GM12878 (cell line): ENCODE results near the gene CXCR1. TPM values are rescaled to one million over a fixed set of nuclear protein-coding genes. Genes with fewer than 3 reads are reported as not detected.

Experiments
- ATAC-seq: fragments of 200-7000 bp; cut with Tn5 transposase; 3 replicates; pipeline ENCODE4 v1.9.1; 2020; ENCODE audit warnings: mild to moderate bottlenecking, moderate library complexity
- BruUV-seq: library from RNA; stranded (reverse); fragments of 400-500 nt; replicated peaks from 2 replicates; lab custom pipeline; 2021; lab: Mats Ljungman, UMichigan
- CTCF ChIA-PET: fragments of 300-600 bp; sonication (Branson Sonifier 250); formaldehyde crosslinking; extraction: SDS; loops from one replicate; lab custom pipeline; 2021; ENCODE audit warnings: inconsistent platforms; lab: Yijun Ruan, JAX
- POLR2A ChIA-PET: fragments of 350-600 bp; formaldehyde crosslinking; extraction: SDS; loops from one replicate; lab custom pipeline; 2021; ENCODE audit warnings: inconsistent platforms; lab: Charles Lee
- RAD21 ChIA-PET: fragments of 300-600 bp; sonication (Branson Sonifier 250); formaldehyde crosslinking; loops from one replicate; lab custom pipeline; 2023; ENCODE audit warnings: antibody characterized with exemption; ENCODE audit not compliant: unreplicated experiment; lab: Charles Lee
- SMC1A ChIA-PET: fragments of 300-600 bp; sonication (Branson Sonifier 250); formaldehyde crosslinking; loops from one replicate; lab custom pipeline; 2023; ENCODE audit not compliant: unreplicated experiment, uncharacterized antibody; lab: Charles Lee
- DNase-seq: peaks from one replicate; pipeline ENCODE4 v3.0.0-alpha.2; 2011; ENCODE audit warnings: low read depth, low spot score
- FAIRE-seq: peaks from 3 replicates; lab custom pipeline; 2011; peaks lifted over from hg19 to GRCh38; lab: Jason Lieb, UNC
- H2AFZ ChIP-seq: 2 replicates; pipeline ENCODE4 v1.6.0; 2011; ENCODE audit warnings: low read depth, low read length, control low read depth; ENCODE audit not compliant: control insufficient read depth
- H3K27ac ChIP-seq: 2 replicates; pipeline ENCODE4 v1.5.1; 2011; ENCODE audit warnings: control low read depth; ENCODE audit not compliant: control insufficient read depth, insufficient read depth
- H3K27me3 ChIP-seq, 2 experiments: replicated peaks in 1 of 2; 2 replicates each; pipeline versions ENCODE4 v1.6.0 to v1.6.1; 2011; ENCODE audit warnings: low read length in 1 of 2; ENCODE audit not compliant: control insufficient read depth in 2 of 2, insufficient read depth in 2 of 2
- H3K36me3 ChIP-seq, 2 experiments: 2 replicates each; pipeline ENCODE4 v1.5.1; 2011; ENCODE audit warnings: low read length in 1 of 2; ENCODE audit not compliant: control insufficient read depth in 2 of 2, insufficient read depth in 2 of 2
- H3K4me1 ChIP-seq: 2 replicates; pipeline ENCODE4 v1.6.1; 2011; ENCODE audit warnings: mild to moderate bottlenecking, low read length, moderate library complexity, mixed read lengths; ENCODE audit not compliant: control insufficient read depth, insufficient read depth
- H3K4me2 ChIP-seq: 2 replicates; pipeline ENCODE4 v1.6.0; 2011; ENCODE audit warnings: control low read depth; ENCODE audit not compliant: control insufficient read depth, insufficient read depth
- H3K4me3 ChIP-seq: fragments of 200-600 bp; sonication (generic); 2 replicates; pipeline ENCODE4 v1.5.1; 2016
- H3K79me2 ChIP-seq: 2 replicates; pipeline ENCODE4 v1.6.0; 2011; ENCODE audit warnings: low read length; ENCODE audit not compliant: control insufficient read depth, insufficient read depth
- H3K9ac ChIP-seq: 2 replicates; pipeline ENCODE4 v1.8.0; 2011; ENCODE audit warnings: low read length, control low read depth, mixed read lengths; ENCODE audit not compliant: control insufficient read depth, insufficient read depth
- H3K9me3 ChIP-seq: replicated peaks from 3 replicates; pipeline ENCODE4 v1.5.1; 2011; ENCODE audit warnings: mild to moderate bottlenecking, low read length; ENCODE audit not compliant: control insufficient read depth, insufficient read depth
- H4K20me1 ChIP-seq: 2 replicates; pipeline ENCODE4 v1.6.0; 2011; ENCODE audit not compliant: control insufficient read depth, insufficient read depth
- GATAD2B ChIP-seq: fragments of 450-650 bp; conservative IDR thresholded peaks from 2 replicates; pipeline ENCODE4 v1.6.1; 2017; ENCODE audit warnings: low read depth, mild to moderate bottlenecking, moderate library complexity
- MTA2 ChIP-seq: fragments of 450-650 bp; IDR thresholded peaks from 2 replicates; pipeline ENCODE4 v1.6.1; 2016; ENCODE audit warnings: low read depth, mild to moderate bottlenecking, moderate library complexity
- NFYA ChIP-seq: IDR thresholded peaks from 2 replicates; pipeline ENCODE4 v1.6.1; 2011; ENCODE audit warnings: low read depth, mild to moderate bottlenecking, low read length, improper control_type of control experiment, borderline replicate concordance
- POLR2A ChIP-seq: IDR thresholded peaks from 2 replicates; pipeline ENCODE4 v1.6.1; 2011; ENCODE audit warnings: low read depth, mild to moderate bottlenecking, low read length
- POLR2AphosphoS2 ChIP-seq: IDR thresholded peaks from 2 replicates; pipeline ENCODE4 v1.6.1; 2011; ENCODE audit warnings: low read depth, mild to moderate bottlenecking, low read length, improper control_type of control experiment, moderate library complexity
- SPI1 ChIP-seq: IDR thresholded peaks from 2 replicates; pipeline ENCODE4 v1.6.1; 2011; ENCODE audit warnings: low read depth, mild to moderate bottlenecking, low read length, moderate library complexity, borderline replicate concordance; ENCODE audit not compliant: insufficient read depth
- WGBS: methylation state at CpG from one replicate; pipeline ENCODE4 v1.1.6; 2016; ENCODE audit warnings: low lambda C conversion rate; ENCODE audit not compliant: insufficient replicate concordance, insufficient coverage; ENCODE audit errors: missing lambda C conversion rate; 5-methylcytosine and 5-hydroxymethylcytosine counted together
- in situ Hi-C: fragments of 300-500 bp; cut with MboI; formaldehyde crosslinking; loops from 9 replicates; pipeline ENCODE4 v1.14.3; 2018; ENCODE audit warnings: mixed read lengths
- intact Hi-C: fragments of 100-400 bp; cut with micrococcal nuclease; formaldehyde crosslinking; loops from one replicate; pipeline ENCODE4 v1.14.2; 2022; ENCODE audit not compliant: unreplicated experiment
- polyA plus RNA-seq, 11 experiments: library from polyadenylated mRNA; depleted of rRNA in 4 of 11; unstranded in 6 of 11; stranded (reverse) in 5 of 11; fragments of >200 nt; fragmentation: Nextera tagmentation in 4 of 11; fragmentation: Illumina TruSeq in 1 of 11; extraction: Ambion mirVana in 4 of 11; extraction: Trizol in 1 of 11; gene quantifications; 1 replicate in 1 of 11; 2 replicates in 10 of 11; pipeline versions ENCODE4 v1.2.1 to v1.2.3, GENCODE V29; 2011 to 2016; ENCODE audit warnings: inconsistent platforms in 2 of 11, missing spikeins in 2 of 11, low read depth in 1 of 11
- total RNA-seq, 4 experiments: library from RNA; depleted of rRNA in 3 of 4; stranded (reverse); fragments of >200 nt in 3 of 4; fragmentation: Illumina TruSeq in 1 of 4; extraction: Trizol in 1 of 4; gene quantifications; 2 replicates each; pipeline versions ENCODE4 v1.2.1 to v1.2.3, GENCODE V29; 2013 to 2021
- TF ChIP-seq, protein P1 (sequence below): IDR thresholded peaks from 2 replicates; pipeline ENCODE4 v1.6.1; 2011; ENCODE audit warnings: low read depth, mild to moderate bottlenecking, low read length, moderate library complexity, borderline replicate concordance; ENCODE audit errors: extremely low read depth

The CXCR1 gene
- total and polyA plus RNA-seq, 10 of the 15 experiments (the other 5 are each of a cell fraction or from before 2014, with no cell fraction given) = not detected

- TF ChIP-seq, protein P1, sequence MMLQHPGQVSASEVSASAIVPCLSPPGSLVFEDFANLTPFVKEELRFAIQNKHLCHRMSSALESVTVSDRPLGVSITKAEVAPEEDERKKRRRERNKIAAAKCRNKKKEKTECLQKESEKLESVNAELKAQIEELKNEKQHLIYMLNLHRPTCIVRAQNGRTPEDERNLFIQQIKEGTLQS = no peak
- no peak for TF ChIP-seq POLR2A
- TF ChIP-seq NFYA = no peak
- no peak for TF ChIP-seq POLR2AphosphoS2
- TF ChIP-seq GATAD2B = no peak
- TF ChIP-seq SPI1 = no peak
Measured at GRCh38 chr2:218128781-218129457, 37.8 kb downstream of the CXCR1 start (continued).

- no TSS peak for BruUV-seq
- in situ Hi-C loops = no loop called here
- RAD21 ChIA-PET = no interaction called here
- DNase-seq = no peak
- no peaks in the 10 kb centered on the region for H3K36me3 ChIP-seq
- CTCF ChIA-PET = no interaction called here
- no peak overlapping the region for H3K4me2 ChIP-seq
- intact Hi-C loops = no loop called here
- FAIRE-seq = no peak
- SMC1A ChIA-PET = no interaction called here
- no peak overlapping the region for H3K4me3 ChIP-seq
- no peak overlapping the region for H2AFZ ChIP-seq
- 0 out of 4 replicates have a peak, but pooled peaks cover 0 to 2% of the 10 kb centered on the region in 2 experiments for H3K27me3 ChIP-seq
- WGBS = 19% methylated on average over 3 of the region's 3 CpGs
- TF ChIP-seq MTA2 = no peak
- TF ChIP-seq, all 136 proteins: peak for 0
- H3K27ac ChIP-seq = no peak overlapping the region
- POLR2A ChIA-PET = no interaction called here
- H3K9me3 ChIP-seq = no peaks in the 10 kb centered on the region
- no peaks in the 10 kb centered on the region for H3K4me1 ChIP-seq
- H3K9ac ChIP-seq = no peak overlapping the region
- H4K20me1 ChIP-seq = no peaks in the 10 kb centered on the region
- ATAC-seq = no peak
- no peaks in the 10 kb centered on the region for H3K79me2 ChIP-seq
Measured at GRCh38 chr2:218127929-218128455, 38.8 kb downstream of the CXCR1 start.
